Lower leg skin (tissue), 3 donors: ENCODE measurements around the gene MRAS.

Source experiments
- CTCF ChIP-seq, 3 donors: fragments of 450-650 bp; IDR thresholded peaks; one replicate each; pipeline ENCODE4 v1.5.1; 2016; ENCODE audit warnings: antibody characterized with exemption in 3 of 3, mild to moderate bottlenecking in 3 of 3, moderate library complexity in 2 of 3
- POLR2A ChIP-seq, 2 donors: fragments of 450-650 bp; IDR thresholded peaks; one replicate each; pipeline ENCODE4 v1.6.1; 2016 to 2017; ENCODE audit warnings: antibody characterized with exemption in 2 of 2, mild to moderate bottlenecking in 1 of 2, moderate library complexity in 1 of 2

- TF ChIP-seq CTCF (IDR thresholded peaks at IDR 0.05) (no peak), POLR2A (IDR thresholded peaks at IDR 0.05) (no peak)
Measured at GRCh38 chr3:138360869-138361525, 12.6 kb downstream of the MRAS start.
